Upper lobe of left lung (tissue), 6 donors: ENCODE measurements around the gene NCOR1. TPM values are rescaled to one million over a fixed set of nuclear protein-coding genes. Genes with fewer than 3 reads are reported as not detected.
A peak's percentile ranks its signal among the peaks of the same experiment; 100 is the strongest.

Experiments
- ATAC-seq, 2 donors: fragments of 200-7000 bp; cut with Tn5 transposase; one replicate each; pipeline ENCODE4 v1.9.1; 2022; ENCODE audit warnings: mild to moderate bottlenecking in 2 of 2, moderate library complexity in 2 of 2; ENCODE audit not compliant: low FRiP score in 2 of 2
- DNase-seq, 2 donors: peaks; one replicate each; pipeline ENCODE4 v3.0.0-alpha.2; 2019 to 2020
- H3K27ac ChIP-seq, 4 donors: fragments of 200-600 bp; sonication (generic); one replicate each; pipeline ENCODE4 v1.5.1; 2016 to 2019
- H3K27me3 ChIP-seq, 4 donors: fragments of 200-600 bp; sonication (generic); one replicate each; pipeline ENCODE4 v1.5.1; 2017 to 2019
- H3K36me3 ChIP-seq, 4 donors: fragments of 200-600 bp; sonication (generic); one replicate each; pipeline ENCODE4 v1.5.1; 2016 to 2019
- H3K4me1 ChIP-seq, 4 donors: fragments of 200-600 bp; sonication (generic); one replicate each; pipeline ENCODE4 v1.5.1; 2018 to 2019
- H3K4me3 ChIP-seq, 4 donors: fragments of 200-600 bp; sonication (generic); one replicate each; pipeline ENCODE4 v1.5.1; 2017 to 2019; ENCODE audit warnings: mild to moderate bottlenecking in 2 of 4, moderate library complexity in 1 of 4
- H3K9me3 ChIP-seq, 4 donors: fragments of 200-600 bp; sonication (generic); one replicate each; pipeline ENCODE4 v1.5.1; 2018 to 2019
- EP300 ChIP-seq, 4 donors: sonication (generic); formaldehyde crosslinking; IDR thresholded peaks; one replicate each; pipeline ENCODE4 v1.5.1; 2017; ENCODE audit warnings: antibody characterized with exemption in 4 of 4, control low read depth in 2 of 4
- POLR2A ChIP-seq, 4 donors: fragments of 450-650 bp; IDR thresholded peaks; one replicate each; pipeline ENCODE4 v1.5.1; 2016 to 2017; ENCODE audit warnings: antibody characterized with exemption in 4 of 4, mild to moderate bottlenecking in 2 of 4
- POLR2AphosphoS5 ChIP-seq, 2 donors: sonication (generic); formaldehyde crosslinking; IDR thresholded peaks; one replicate each; pipeline ENCODE4 v1.5.1; 2017; ENCODE audit warnings: antibody characterized with exemption in 2 of 2
- WGBS, 2 donors: methylation state at CpG; one replicate each; pipeline ENCODE4 v1.1.5; 2017 to 2018; 5-methylcytosine and 5-hydroxymethylcytosine counted together
- total RNA-seq, 6 donors: library from RNA; depleted of rRNA in 4 of 6; stranded (reverse); fragments of >200 nt in 4 of 6; gene quantifications; one replicate each; pipeline versions ENCODE4 v1.1.0 to v1.2.1, GENCODE V29; 2016 to 2021
- TF ChIP-seq, protein P1 (sequence below), 6 experiments: fragments of 450-650 bp in 4 of 6; fragments of 200-600 bp in 2 of 6; sonication (generic) in 2 of 6; IDR thresholded peaks; one replicate each; pipeline ENCODE4 v1.5.1; 2016 to 2019; ENCODE audit warnings: antibody characterized with exemption in 6 of 6
- donor health status: DM: no; HTN: no; CAD: no; lungs with moderate emphysema.
- donor health status: DM: no; HTN: yes; CAD: no; lungs with severe emphysema.

The NCOR1 gene
- total RNA-seq, 6 donors from 2014 or later: 111 to 301 (median 147) TPM

DNA sequence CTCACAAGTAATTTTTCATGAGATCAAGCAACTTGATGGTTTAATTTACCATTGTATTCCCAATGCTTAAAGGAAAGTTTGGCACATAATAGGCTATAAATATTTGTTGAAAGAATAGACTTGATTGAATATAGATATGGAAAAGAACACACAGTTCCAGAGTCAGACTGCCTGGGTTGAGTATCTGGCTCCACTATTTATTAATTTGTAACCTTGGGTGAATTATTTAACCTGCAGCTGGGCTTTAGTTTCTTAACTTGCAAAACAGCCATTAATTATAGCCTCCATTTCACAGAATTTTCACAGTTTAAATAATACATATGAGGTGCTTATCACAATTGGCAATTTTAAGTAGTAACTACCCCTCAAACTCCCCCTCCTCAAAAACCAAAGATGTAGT is 73.6 kb downstream of the NCOR1 start:
- no peak for ATAC-seq
- TF ChIP-seq POLR2A (IDR thresholded peaks at IDR 0.05) (no peak), EP300 (IDR thresholded peaks at IDR 0.05) (no peak), POLR2AphosphoS5 (IDR thresholded peaks at IDR 0.05) (no peak)
- TF ChIP-seq, protein P1, sequence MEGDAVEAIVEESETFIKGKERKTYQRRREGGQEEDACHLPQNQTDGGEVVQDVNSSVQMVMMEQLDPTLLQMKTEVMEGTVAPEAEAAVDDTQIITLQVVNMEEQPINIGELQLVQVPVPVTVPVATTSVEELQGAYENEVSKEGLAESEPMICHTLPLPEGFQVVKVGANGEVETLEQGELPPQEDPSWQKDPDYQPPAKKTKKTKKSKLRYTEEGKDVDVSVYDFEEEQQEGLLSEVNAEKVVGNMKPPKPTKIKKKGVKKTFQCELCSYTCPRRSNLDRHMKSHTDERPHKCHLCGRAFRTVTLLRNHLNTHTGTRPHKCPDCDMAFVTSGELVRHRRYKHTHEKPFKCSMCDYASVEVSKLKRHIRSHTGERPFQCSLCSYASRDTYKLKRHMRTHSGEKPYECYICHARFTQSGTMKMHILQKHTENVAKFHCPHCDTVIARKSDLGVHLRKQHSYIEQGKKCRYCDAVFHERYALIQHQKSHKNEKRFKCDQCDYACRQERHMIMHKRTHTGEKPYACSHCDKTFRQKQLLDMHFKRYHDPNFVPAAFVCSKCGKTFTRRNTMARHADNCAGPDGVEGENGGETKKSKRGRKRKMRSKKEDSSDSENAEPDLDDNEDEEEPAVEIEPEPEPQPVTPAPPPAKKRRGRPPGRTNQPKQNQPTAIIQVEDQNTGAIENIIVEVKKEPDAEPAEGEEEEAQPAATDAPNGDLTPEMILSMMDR (IDR thresholded peaks at IDR 0.05): no peak
- no peak overlapping the region for H3K4me3 ChIP-seq
- no peak for DNase-seq
- no peaks in the 10 kb centered on the region for H3K27me3 ChIP-seq
- H3K27ac ChIP-seq: no peak overlapping the region
- H3K9me3 ChIP-seq: no peaks in the 10 kb centered on the region
- peaks cover 0 to 9% (median 0%) of the 10 kb centered on the region in 4 donors for H3K4me1 ChIP-seq
- H3K36me3 ChIP-seq: peaks cover 0 to 77% (median 22%) of the 10 kb centered on the region in 4 donors

DNA sequence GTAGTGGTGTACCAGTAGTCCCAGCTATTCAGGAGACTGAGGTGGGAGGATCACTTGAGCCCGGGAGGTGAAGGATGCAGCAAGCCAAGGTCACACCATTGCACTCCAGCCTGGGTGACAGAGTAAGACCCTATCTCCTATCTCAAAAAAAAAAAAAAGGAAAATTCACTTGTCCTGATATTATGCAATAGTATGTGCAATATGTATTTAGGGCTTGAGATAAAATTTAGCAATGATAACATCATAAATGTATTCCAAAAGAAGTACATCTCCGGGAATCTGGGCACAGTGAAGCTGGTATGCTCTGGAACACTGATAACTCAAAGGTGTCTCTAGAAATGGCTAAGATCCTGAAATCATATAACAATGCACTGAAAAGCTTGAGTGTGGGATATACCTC is 74.5 kb downstream of the NCOR1 start:
- Histone ChIP-seq H3K9me3 (no peaks in the 10 kb centered on the region), H3K27me3 (no peaks in the 10 kb centered on the region), H3K27ac (no peak overlapping the region), H3K36me3 (peaks cover 5 to 85% (median 28%) of the 10 kb centered on the region in 4 donors), H3K4me3 (no peak overlapping the region), H3K4me1 (peaks cover 0 to 9% (median 0%) of the 10 kb centered on the region in 4 donors)
- 0 to 91% methylated on average over 1 to 2 of the region's 2 CpGs for WGBS, 2 donors
- DNase-seq (no peak), ATAC-seq (no peak)
- TF ChIP-seq, protein P1 (IDR thresholded peaks at IDR 0.05): no peak
- TF ChIP-seq POLR2AphosphoS5 (IDR thresholded peaks at IDR 0.05) (no peak), POLR2A (IDR thresholded peaks at IDR 0.05) (no peak), EP300 (IDR thresholded peaks at IDR 0.05) (no peak)

DNA sequence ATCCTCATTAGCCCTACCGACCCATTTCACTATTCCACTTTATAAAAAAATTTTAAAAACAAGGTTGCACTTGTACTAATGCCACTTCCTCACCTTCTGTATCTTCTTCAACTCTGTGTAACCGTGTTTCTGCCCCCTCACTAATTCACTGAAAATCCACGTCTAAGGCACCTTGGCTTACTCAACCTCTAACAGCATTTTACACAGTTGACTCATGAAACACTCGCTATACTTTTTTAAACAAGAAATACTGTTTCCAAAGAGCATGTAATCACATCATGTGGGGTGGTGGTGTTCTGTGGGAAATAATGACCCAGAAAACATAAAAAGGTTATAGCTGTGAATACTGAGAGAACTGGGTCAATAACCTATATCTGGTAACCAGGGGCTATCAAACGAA is 79.9 kb downstream of the NCOR1 start:
- Histone ChIP-seq H3K27me3 (no peaks in the 10 kb centered on the region), H3K9me3 (no peaks in the 10 kb centered on the region), H3K4me1 (no peaks in the 10 kb centered on the region), H3K4me3 (no peak overlapping the region), H3K36me3 (peaks cover 6 to 87% (median 24%) of the 10 kb centered on the region in 4 donors), H3K27ac (no peak overlapping the region)
- TF ChIP-seq POLR2AphosphoS5 (IDR thresholded peaks at IDR 0.05): no peak
- TF ChIP-seq, protein P1 (IDR thresholded peaks at IDR 0.05): no peak
- no peak for TF ChIP-seq POLR2A (IDR thresholded peaks at IDR 0.05)
- no peak for TF ChIP-seq EP300 (IDR thresholded peaks at IDR 0.05)
- ATAC-seq (no peak), DNase-seq (no peak)
- 94% methylated on average over 5 of the region's 5 CpGs for WGBS, 2 donors

DNA sequence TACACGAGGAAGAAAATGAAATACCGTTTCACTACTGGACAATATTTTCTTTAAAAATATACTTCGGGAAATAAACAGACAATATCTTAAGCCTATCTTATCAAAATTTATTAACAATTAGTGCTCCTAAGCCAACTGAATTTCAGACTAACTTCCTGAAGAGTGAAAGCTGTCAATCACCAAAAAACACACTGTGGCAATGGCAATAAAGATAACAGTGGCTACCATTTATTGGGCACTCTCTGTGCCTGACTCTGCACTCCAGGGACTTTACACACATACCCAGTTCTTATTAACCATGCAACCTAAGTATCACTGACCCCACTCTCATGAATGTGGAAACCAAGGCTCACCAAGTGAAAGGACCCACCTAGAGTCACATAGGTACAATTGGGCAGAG is 83.7 kb downstream of the NCOR1 start:
- no peak for TF ChIP-seq POLR2AphosphoS5 (IDR thresholded peaks at IDR 0.05)
- TF ChIP-seq POLR2A (IDR thresholded peaks at IDR 0.05): no peak
- TF ChIP-seq EP300 (IDR thresholded peaks at IDR 0.05): no peak
- TF ChIP-seq, protein P1 (IDR thresholded peaks at IDR 0.05): no peak
- Histone ChIP-seq H3K4me1 (no peaks in the 10 kb centered on the region), H3K27ac (no peak overlapping the region), H3K27me3 (no peaks in the 10 kb centered on the region), H3K4me3 (no peak overlapping the region), H3K36me3 (peaks cover 6 to 70% (median 19%) of the 10 kb centered on the region in 4 donors), H3K9me3 (no peaks in the 10 kb centered on the region)
- WGBS, 2 donors: 71 to 85% methylated on average over 3 of the region's 3 CpGs
- ATAC-seq: no peak
- DNase-seq: no peak

DNA sequence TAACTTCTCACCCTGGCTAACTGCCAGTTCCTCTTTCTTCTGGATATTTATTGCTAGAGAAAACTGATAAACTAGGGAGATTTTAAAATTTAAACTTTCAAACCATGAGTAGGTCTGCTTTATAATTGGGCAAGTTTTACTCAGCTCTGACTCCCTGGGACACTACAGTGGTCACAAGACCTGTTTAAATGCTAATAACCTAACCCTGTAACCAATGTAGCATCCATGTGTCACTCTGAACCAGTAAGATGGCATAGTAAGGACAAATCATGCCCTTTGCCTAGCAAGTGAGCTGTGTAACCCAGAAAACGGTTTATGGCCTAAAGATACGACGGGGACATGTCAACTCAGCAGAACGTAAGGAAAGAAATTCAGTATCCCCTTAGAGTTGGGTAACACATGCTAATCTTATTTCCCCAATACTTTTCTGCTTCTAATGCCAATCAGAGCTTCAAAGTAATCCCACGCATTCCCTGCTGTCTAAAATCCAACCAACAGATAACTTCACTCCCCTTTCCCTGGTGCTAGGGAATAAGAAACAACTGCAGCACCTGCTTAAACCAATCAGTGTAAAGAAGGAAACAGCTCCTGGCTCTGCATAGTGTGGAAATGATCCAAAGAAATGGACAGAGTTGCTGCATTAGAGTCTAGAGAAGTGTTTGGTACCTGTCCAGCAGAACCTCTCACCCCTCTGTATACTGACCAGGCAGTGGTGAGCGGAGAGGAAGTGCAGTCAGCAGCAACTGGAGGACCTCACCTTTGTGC is 85.7 kb downstream of the NCOR1 start:
- Histone ChIP-seq H3K27ac (no peak overlapping the region), H3K27me3 (no peaks in the 10 kb centered on the region), H3K9me3 (no peaks in the 10 kb centered on the region), H3K4me1 (no peaks in the 10 kb centered on the region), H3K4me3 (no peak overlapping the region), H3K36me3 (peaks cover 4 to 71% (median 15%) of the 10 kb centered on the region in 4 donors)
- DNase-seq (no peak), ATAC-seq (peak in 1 of 2 donors; percentile 34)
- 90 to 94% methylated on average over 6 of the region's 6 CpGs for WGBS, 2 donors
- TF ChIP-seq, protein P1 (IDR thresholded peaks at IDR 0.05): no peak
- TF ChIP-seq POLR2AphosphoS5 (IDR thresholded peaks at IDR 0.05) (no peak), POLR2A (IDR thresholded peaks at IDR 0.05) (no peak), EP300 (IDR thresholded peaks at IDR 0.05) (no peak)
